ENCODE data around the gene APBA3.
"Not testable (repeated sequence)": the region's sequence is repeated elsewhere in the genome, so short reads cannot be mapped to it uniquely, and the experiment has no call there.

Gene APBA3

GRCh38 chr19:3768748-3769099, 7.2 kb upstream of the APBA3 start:
- Mint-ChIP-seq H3K4me1 (peaks cover 6% of the 10 kb centered on the region), H3K9me3 (no peaks in the 10 kb centered on the region), H3K4me3 (no peak overlapping the region), H3K27me3 (no peaks in the 10 kb centered on the region), H3K27ac (no peak overlapping the region), H3K36me3 (peaks cover 43% of the 10 kb centered on the region)
- no peak for ATAC-seq

DNA sequence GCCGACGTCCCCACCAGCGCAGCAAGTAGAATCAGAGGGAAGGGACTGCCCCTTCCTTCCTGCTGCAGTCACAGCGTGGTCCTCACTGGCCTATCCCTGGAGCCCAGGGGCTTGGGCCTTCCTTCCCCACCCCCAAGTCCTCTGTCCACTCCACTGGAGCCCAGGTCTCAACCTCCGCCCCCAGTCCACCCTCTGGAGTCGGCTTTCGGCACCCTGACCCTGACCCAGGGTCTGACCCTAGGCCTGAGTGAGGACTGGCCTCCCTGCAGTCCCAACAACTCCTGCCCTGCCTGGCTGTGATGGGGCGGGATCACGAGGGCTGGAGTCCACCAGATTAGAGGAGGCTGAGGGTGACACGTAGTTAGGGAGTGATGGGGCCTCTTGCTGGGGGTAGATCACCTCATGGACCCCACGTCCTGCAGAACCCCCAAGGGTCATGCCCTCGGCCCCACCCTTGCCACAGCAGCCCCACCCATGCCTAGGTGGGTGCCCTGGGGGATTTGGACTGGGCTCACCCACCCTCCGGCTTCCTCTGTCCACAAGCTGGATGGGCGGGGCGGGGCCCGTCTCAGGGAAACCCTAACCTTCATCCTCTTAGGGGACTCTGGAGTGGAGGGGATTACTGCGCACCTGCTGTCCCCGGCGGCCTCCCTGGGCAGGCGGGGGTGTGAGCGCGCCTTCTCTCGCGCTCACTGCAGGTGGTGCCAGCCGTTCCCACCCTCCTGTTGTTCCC, 6.7 kb upstream of the APBA3 start:
- Mint-ChIP-seq H3K27ac (no peak overlapping the region), H3K27me3 (no peaks in the 10 kb centered on the region), H3K36me3 (peaks cover 43% of the 10 kb centered on the region), H3K9me3 (no peaks in the 10 kb centered on the region), H3K4me1 (peaks cover 8% of the 10 kb centered on the region), H3K4me3 (no peak overlapping the region)
- ATAC-seq = no peak

DNA sequence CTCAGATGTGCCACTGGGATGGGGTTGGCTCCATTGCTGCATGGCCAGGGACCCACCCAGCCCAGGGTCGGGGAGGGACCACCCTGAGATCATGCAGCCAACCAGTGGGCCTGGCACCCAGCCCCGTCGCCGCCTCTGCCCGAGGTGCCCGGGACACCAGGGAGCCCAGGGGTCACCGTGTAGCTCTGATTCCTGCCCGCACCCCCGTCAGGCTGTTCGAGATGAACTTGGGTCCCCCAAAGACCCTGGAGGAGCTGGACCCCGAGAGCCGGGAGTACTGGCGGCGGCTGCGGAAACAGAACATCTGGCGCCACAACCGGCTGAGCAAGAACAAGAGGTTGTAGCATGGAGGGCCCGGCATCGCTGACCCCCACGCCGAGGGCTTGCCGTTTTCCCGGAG, 5.6 kb upstream of the APBA3 start:
- H3K9me3 Mint-ChIP-seq = no peaks in the 10 kb centered on the region
- peaks cover 17% of the 10 kb centered on the region for H3K4me1 Mint-ChIP-seq
- H3K36me3 Mint-ChIP-seq = peaks cover 43% of the 10 kb centered on the region
- H3K4me3 Mint-ChIP-seq = no peak overlapping the region
- ATAC-seq = no peak
- H3K27ac Mint-ChIP-seq = no peak overlapping the region
- no peaks in the 10 kb centered on the region for H3K27me3 Mint-ChIP-seq

- no peaks in the 10 kb centered on the region for H3K27me3 Mint-ChIP-seq
- H3K36me3 Mint-ChIP-seq = peaks cover 43% of the 10 kb centered on the region
These were observed 5.0 kb upstream of the APBA3 start for GRCh38 chr19:3766520-3766919.

GRCh38 chr19:3765757-3766156, 4.3 kb upstream of the APBA3 start:
- peaks cover 30% of the 10 kb centered on the region for H3K4me1 Mint-ChIP-seq
- H3K4me3 Mint-ChIP-seq, H3K27me3 Mint-ChIP-seq, H3K9me3 Mint-ChIP-seq, H3K27ac Mint-ChIP-seq, ATAC-seq: not testable (repeated sequence)
- H3K36me3 Mint-ChIP-seq = peaks cover 38% of the 10 kb centered on the region

More at GRCh38 chr19:3766520-3766919, 5.0 kb upstream of the APBA3 start:
- H3K9me3 Mint-ChIP-seq = no peaks in the 10 kb centered on the region
- no peak for ATAC-seq
- H3K4me1 Mint-ChIP-seq = peaks cover 22% of the 10 kb centered on the region
- H3K4me3 Mint-ChIP-seq = no peak overlapping the region
- H3K27ac Mint-ChIP-seq = no peak overlapping the region

DNA sequence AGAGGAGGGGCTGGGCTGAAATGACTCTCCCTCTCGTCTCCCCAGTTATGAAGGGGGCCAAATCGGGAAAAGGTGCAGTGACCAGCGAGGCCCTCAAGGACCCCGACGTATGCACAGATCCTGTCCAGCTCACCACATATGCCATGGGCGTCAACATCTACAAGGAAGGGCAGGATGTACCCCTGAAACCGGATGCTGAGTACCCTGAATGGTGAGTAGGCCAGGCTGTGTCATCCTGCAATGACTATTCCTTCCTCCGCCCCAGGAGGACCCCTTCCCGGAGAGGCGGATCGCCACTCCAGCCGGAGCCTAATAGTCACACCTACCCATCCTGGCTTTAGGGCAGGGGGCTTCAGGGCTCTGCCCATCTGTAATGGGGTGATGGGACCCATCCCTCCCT, 3.6 kb upstream of the APBA3 start:
- ATAC-seq = no peak
- Mint-ChIP-seq H3K4me3 (no peak overlapping the region), H3K9me3 (no peaks in the 10 kb centered on the region), H3K36me3 (peaks cover 36% of the 10 kb centered on the region), H3K27me3 (no peaks in the 10 kb centered on the region), H3K27ac (no peak overlapping the region), H3K4me1 (peaks cover 36% of the 10 kb centered on the region)

DNA sequence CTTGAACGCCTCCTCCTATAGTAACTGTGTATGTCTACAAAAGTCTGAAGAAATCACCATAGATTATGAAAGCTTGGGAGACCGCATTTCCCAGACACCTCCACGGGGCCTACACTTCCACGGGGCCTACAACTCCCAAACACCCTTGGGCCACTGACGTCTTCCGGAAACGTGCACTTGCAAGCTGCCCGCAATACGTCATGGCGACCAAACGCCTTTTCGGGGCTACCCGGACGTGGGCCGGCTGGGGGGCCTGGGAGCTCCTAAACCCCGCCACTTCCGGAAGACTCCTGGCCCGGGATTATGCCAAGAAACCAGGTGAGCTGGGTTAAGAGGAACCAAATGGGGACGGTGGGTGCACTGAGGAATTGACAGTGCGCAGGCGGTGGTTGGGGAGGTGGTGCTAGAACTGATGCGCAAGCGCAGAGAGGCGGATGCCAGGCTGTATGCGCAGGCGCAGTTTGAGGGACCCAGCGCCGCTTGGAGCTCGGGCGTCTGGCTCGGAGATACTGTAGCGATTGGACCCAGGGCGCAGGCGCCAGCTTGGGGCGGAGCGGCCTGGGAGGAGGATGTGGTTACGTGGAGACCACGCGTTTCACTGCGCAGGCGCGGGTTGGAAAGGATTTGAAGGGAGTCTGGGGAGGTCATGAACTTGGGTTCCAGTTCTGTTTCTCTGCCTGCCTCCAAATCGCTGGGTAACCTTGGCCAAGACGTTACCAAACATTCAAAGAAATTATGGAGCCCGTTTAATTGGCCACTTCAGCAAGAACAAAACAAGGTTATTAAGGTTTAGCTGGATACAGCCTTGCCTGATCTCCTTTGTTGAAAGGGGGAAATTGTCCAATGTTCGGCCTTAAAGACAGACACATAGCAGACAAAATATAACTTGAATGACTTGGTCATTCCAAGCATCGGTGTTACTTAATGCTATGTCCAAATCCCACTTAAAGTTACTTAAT, 1.3 kb upstream of the APBA3 start, which contains the start of gene MRPL54:
TSS of gene MRPL54 (plus strand) at position 182 of the 959 bp plus-strand sequence. CDS start at position 201, 19 bp downstream.
- H3K4me1 Mint-ChIP-seq = peaks cover 48% of the 10 kb centered on the region
- H3K27ac Mint-ChIP-seq = peak within 1 kb of the TSS; percentile 98
- peak within 1 kb of the TSS; percentile 98 for H3K4me3 Mint-ChIP-seq
- ATAC-seq = peak; percentile 93
- H3K27me3 Mint-ChIP-seq = no peaks in the 10 kb centered on the region
- H3K9me3 Mint-ChIP-seq = no peaks in the 10 kb centered on the region
- H3K36me3 Mint-ChIP-seq = peaks cover 22% of the 10 kb centered on the region

DNA sequence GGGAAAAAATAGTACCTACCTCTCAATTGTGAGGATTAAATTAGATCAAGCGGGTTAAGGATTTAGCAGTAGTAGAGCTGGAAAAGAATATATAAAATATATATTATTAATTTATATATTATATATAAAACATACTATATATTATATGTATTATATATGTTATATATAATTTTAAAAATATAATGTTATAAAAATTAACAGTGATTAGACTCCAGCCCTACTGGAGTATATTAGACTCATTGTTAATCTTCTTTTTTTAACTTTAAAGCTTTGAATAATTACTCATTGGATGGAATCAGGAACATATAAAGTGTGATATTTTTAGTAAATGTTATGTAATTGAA, 610 bp upstream of the APBA3 start:
- no peak for ATAC-seq
- Mint-ChIP-seq H3K4me1 (peaks cover 48% of the 10 kb centered on the region), H3K27me3 (no peaks in the 10 kb centered on the region), H3K36me3 (peaks cover 16% of the 10 kb centered on the region), H3K27ac (peak overlapping the region; percentile 98), H3K9me3 (no peaks in the 10 kb centered on the region), H3K4me3 (peak overlapping the region; percentile 98)

- Mint-ChIP-seq H3K4me3 (peak overlapping the region; percentile 92), H3K9me3 (no peaks in the 10 kb centered on the region), H3K36me3 (peaks cover 5% of the 10 kb centered on the region), H3K27ac (peak overlapping the region; percentile 98), H3K27me3 (no peaks in the 10 kb centered on the region), H3K4me1 (peaks cover 44% of the 10 kb centered on the region)
- ATAC-seq = no peak
These were observed 576 bp downstream of the APBA3 start for GRCh38 chr19:3760871-3761361.

DNA sequence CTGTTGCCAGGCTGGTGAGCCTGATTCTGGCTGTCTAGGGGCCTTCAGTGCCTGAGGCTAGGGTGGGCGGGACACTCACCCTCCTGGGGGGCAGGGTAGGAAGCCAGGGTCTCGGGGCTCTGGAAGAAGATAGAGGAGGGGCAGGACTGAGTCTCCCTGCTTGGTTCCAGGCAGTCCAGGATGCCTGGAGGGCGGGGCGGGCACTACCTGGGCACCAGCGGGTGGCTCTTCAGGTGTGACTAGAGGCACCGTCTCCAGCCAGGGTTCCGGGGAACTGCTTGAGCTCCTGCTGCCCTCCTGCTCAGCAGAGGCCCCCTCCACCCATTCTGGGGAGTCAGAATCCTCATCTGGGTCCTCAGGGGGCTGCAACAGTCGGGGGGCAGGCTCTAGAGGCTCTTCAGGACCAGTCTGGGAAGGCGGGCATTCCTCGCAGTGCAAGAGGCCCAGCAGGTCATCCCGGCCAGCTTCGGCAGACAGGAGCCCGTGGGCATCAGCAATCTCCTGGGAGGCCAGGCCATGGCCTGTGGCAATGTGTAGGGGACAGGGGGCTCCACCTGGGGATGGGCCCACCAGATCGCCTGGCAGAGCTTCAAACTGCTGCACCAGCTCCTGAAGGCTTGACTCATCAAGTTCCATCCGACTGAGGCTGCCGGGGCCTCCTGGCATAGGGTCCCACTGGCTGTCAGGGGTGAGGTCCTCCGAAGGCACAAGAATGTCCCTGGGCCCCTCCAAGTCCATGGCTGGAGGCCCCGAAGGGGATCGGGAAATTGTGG, 1.8 kb downstream of the APBA3 start:
- H3K27me3 Mint-ChIP-seq = no peaks in the 10 kb centered on the region
- ATAC-seq = no peak
- H3K4me1 Mint-ChIP-seq = peaks cover 54% of the 10 kb centered on the region
- no peak overlapping the region for H3K27ac Mint-ChIP-seq
- H3K9me3 Mint-ChIP-seq = no peaks in the 10 kb centered on the region
- H3K4me3 Mint-ChIP-seq = no peak overlapping the region
- H3K36me3 Mint-ChIP-seq = peaks cover 12% of the 10 kb centered on the region

GRCh38 chr19:3758297-3758696, 3.2 kb downstream of the APBA3 start:
- peaks cover 55% of the 10 kb centered on the region for H3K4me1 Mint-ChIP-seq
- peaks cover 19% of the 10 kb centered on the region for H3K36me3 Mint-ChIP-seq
- H3K27ac Mint-ChIP-seq, H3K9me3 Mint-ChIP-seq, H3K4me3 Mint-ChIP-seq, H3K27me3 Mint-ChIP-seq, ATAC-seq: not testable (repeated sequence)

DNA sequence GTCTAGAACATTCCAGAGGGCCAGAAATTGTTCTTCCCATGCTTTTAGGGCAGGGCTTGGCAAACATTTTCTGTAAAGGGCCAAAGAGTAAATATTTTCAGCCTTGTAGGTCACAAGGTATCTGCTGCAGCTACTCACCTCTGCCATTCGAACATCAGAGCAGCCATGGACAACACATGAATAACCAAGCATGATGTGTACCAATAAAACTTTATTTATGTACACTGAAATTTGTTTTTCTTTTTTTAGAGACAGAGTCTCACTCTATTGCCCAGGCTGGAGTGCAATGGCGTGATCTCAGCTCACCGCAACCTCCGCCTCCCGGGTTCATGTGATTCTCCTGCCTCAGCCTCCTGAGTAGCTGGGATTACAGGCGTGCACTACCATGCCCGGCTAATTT, 3.8 kb downstream of the APBA3 start:
- Mint-ChIP-seq H3K36me3 (peaks cover 25% of the 10 kb centered on the region), H3K4me1 (peaks cover 49% of the 10 kb centered on the region)
- not testable (repeated sequence) for H3K4me3 Mint-ChIP-seq, H3K27ac Mint-ChIP-seq, ATAC-seq, H3K9me3 Mint-ChIP-seq, H3K27me3 Mint-ChIP-seq

DNA sequence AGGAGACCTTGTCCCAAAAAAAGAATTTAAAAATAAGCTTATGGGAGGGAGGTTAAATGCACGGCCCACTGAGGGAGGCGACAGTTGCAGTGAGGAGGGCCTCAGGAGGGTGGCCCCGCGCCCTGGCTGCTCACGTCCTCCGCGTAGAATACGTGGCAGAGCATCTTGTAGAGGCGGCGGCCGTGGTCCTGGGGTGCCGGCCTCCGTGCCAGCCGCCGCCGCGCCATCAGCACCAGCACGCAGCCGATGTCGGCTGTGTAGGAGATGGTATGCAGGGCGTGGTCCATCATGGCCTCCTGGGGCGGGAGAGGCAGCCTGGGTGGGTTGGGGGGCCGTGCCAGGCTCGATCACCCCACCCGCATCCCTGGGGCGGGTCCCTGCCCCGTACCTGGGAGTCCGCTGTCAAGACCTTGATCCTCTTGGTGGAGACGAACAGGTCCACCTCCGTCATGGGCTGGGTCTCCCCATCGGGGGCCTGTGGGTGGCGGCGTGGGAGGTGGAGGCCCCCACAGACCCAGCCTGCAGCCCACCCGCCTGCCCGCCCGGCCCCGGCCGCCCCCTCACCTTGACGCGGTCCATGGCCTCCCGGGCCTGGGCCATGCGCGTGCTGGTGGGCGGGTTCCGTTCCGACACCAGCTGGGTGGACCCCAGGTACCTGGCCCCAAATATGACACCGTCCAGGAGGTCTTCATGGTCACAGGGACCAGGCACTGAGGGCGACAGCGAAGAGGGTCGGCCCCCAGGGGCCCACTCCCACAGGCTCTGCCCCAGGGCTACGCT, 7.7 kb downstream of the APBA3 start:
- no peak overlapping the region for H3K4me3 Mint-ChIP-seq
- peak; percentile 54 for ATAC-seq
- H3K27ac Mint-ChIP-seq = no peak overlapping the region
- peaks cover 14% of the 10 kb centered on the region for H3K4me1 Mint-ChIP-seq
- peaks cover 50% of the 10 kb centered on the region for H3K36me3 Mint-ChIP-seq
- no peaks in the 10 kb centered on the region for H3K27me3 Mint-ChIP-seq
- no peaks in the 10 kb centered on the region for H3K9me3 Mint-ChIP-seq

- ATAC-seq = no peak
- Mint-ChIP-seq H3K36me3 (peaks cover 45% of the 10 kb centered on the region), H3K9me3 (no peaks in the 10 kb centered on the region), H3K4me3 (no peak overlapping the region), H3K27me3 (no peaks in the 10 kb centered on the region), H3K4me1 (peaks cover 14% of the 10 kb centered on the region), H3K27ac (no peak overlapping the region)
These were observed 9.0 kb downstream of the APBA3 start for GRCh38 chr19:3752492-3752891.

Data from stimulated activated memory B cell treated with anti-CD40 and anti-IgM and Interleukin-4, amounts not matched to agents 10 μg/mL and 1 μg/mL and 100 μg/mL, for 72 hours (primary cell).